GM18858 (cell line): Measurements from ENCODE around the gene PPM1H.

Experiments
- ATAC-seq: cut with Tn5 transposase; IDR thresholded peaks from one replicate; pipeline ENCODE4 v1.9.1; 2021; ENCODE audit not compliant: unreplicated experiment

The PPM1H gene

GRCh38 chr12:62627181-62627580 is 307.8 kb downstream of the PPM1H start:
- ATAC-seq, result no peak

DNA sequence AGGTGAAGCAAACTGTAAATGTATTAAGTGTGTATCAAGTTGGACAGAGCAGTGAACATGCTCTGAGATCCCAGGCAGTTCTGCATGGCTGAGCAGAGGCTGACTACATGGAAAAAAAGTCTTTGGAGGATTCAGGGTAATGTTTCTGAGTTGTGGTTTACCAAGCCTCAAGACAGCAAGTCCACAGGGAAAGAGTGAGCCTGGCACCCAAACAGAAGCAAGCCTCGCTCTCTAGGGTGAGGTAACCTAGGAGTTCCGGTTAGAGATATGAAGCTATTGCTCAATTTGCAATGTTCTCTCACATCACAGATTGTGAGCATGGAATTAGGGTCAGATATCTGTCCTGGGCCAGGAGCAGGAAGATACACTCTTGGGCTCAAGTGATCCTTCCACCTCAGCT is 309.7 kb downstream of the PPM1H start:
- ATAC-seq, result no peak

- ATAC-seq, result no peak
Observed at GRCh38 chr12:62622177-62622576, 312.8 kb downstream of the PPM1H start.

- ATAC-seq, result no peak
Observed at GRCh38 chr12:62621101-62621638, 313.8 kb downstream of the PPM1H start.

DNA sequence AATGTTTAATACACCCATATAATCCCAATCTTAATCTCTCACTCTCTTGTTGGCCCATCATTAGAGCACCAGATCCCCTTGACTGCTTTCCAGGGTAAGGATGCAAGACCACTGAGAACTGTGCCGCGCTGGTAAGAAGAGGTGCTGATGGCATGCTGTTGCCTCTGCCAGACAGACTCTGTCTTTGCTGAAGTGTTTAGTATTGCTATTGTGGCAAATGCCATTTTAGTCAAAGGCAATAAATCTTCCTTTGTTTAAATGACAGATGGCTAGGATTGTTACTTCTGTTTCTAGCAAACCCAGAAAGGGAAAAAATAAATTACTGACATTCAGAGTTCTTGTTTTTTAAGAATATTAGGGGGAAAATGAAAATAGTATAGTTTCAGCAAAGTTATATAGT is 316.0 kb downstream of the PPM1H start:
- ATAC-seq, result no peak

DNA sequence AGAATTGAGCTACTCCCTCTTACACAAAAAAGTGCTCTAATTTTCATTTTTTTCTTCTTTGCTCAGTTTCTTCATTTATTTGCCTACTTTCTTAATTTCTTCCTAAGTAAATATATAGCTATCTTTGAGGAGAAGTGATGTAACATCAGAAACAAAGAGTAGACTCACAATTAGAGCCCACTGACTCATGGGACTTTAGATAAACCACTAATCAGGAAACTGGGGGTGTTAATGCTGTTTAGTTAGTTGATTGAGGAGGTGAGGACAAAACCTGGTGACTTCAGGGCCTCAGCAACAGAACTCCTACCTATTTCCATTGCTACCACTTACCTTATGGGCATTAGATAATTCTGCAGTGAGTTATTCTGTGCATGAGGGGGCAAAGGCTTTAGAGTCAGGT is 316.6 kb downstream of the PPM1H start:
- no peak for ATAC-seq

DNA sequence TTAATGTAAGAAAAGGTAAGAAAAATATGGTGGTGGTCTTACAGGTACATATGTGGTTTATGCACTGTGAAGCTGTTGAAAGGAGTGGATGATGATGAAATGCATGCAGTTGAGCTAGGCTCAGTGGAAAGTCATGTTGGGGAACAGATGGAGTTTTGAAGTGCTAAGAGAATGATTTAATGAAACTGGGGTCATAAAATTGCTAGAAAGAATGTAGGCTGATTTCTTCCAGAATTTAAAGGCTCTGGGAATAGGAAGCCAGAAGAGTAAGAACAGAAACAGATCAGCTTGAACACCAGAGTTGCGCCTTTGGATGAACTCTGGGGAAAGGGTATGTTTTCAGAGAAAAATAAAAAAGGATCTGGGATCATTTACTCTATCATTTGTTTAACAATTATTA is 321.9 kb downstream of the PPM1H start:
- ATAC-seq, result no peak

DNA sequence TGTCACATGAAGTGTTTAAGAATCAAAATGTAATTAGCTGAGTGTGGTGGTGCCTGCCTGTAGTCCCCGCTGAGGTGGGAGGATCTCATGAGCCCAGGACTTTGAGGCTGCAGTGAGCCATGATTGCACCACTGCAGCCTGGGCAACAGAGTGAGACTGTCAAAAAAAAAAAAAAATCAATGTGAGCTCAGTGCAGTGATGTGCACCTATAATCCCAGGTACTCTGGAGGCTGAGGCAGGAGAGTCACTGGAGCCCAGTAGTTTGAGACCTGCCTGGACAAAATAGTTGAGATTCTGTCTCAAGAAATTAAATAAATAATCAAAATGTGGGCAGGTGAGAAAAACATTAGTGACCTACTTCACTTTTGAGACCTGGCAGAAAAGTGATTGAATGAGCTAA is 328.3 kb downstream of the PPM1H start:
- ATAC-seq, result no peak

- no peak for ATAC-seq
Observed at GRCh38 chr12:62605981-62606380, 329.0 kb downstream of the PPM1H start.

DNA sequence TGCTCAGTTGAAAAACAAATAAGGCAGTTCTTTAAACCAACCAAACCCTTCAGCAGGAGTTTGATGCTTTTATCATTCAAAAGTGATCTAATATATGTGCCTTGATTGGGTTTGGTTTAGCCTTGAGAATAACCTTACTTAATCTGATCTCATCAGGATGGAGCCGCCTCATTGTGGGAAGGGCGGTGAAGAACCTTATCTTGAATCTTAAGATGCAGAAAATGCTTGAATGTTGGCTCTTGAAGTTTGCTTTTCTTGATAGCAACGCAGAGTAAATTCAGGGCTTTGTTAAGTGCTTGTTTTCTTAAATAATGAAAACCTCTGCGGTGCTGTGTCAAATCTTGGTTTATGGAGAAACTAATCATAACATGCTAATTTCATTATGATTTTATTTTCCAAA is 330.1 kb downstream of the PPM1H start:
- no peak for ATAC-seq

- ATAC-seq, result no peak
Observed at GRCh38 chr12:62604373-62604772, 330.6 kb downstream of the PPM1H start.

- no peak for ATAC-seq
Observed at GRCh38 chr12:62603811-62604098, 331.2 kb downstream of the PPM1H start.

DNA sequence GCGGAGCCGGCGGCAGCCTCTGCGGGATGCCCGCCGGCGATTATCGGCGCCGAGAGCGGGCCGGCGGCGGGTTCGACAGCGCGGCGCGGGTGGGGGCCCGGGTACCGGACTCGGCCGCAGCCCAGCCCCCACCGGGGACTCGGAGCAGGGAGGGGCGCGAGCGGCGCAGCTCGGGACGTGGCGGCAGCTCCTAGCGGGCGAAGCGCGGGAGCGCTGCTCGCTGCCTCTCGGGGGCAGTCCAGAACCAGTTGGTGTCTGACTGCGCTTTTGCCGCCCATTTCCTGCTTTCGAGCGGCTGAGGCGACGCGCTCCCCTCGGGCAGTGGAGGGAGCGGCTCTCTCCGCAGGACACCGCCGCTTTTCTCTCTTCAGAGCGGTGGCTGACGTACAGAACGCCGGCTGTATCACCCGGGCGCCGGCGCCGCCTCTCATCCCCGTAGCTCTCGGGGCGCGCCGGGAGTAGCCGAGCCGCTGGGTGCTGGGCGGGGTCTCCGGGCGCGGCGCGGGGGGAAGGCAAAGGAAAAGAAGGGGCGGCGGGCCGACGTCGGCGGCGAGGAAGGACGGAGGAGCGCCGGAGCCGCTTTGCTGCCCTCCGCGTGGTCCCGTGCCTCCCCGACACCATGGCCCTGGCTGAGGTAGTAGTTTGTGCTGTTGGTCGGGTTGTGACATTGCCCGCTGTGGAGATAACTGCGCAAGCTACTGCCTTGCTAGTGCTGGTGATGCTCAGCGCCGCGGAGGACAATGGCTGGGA is 331.7 kb downstream of the PPM1H start:
- peak; percentile 56 for ATAC-seq

- ATAC-seq, result peak; percentile 54
Observed at GRCh38 chr12:62602255-62603060, 332.5 kb downstream of the PPM1H start.

GRCh38 chr12:62601765-62602164 is 333.2 kb downstream of the PPM1H start:
- no peak for ATAC-seq

- no peak for ATAC-seq
Observed at GRCh38 chr12:62599854-62600437, 335.0 kb downstream of the PPM1H start.

- ATAC-seq, result no peak
Observed at GRCh38 chr12:62598846-62599245, 336.1 kb downstream of the PPM1H start.

DNA sequence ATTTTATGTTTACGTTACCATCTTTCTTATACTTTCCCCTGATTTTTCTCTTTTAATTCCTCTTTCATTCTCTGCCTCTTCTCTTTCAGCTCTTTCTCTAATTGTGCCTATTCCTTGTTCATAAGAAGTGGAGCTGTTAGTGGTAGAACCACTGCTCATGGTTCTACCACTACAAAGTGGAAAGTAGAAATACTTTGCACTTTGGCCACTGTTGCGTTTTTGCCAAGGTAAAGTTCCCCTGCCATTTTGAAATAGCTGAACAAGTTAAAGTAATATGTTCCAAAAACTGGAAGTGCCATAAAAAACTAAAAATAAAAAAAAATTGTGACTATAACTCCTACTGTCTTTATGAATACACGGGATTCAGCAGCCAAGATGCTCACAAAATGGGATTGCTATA is 337.7 kb downstream of the PPM1H start:
- no peak for ATAC-seq
